HUDEP-2 (cell line): Measurements from ENCODE around the gene PMFBP1.

Experiments used
- DNase-seq, 76 experiments: peaks; one replicate each; lab custom pipeline; 2025; ENCODE audit not compliant: unreplicated experiment in 76 of 76; lab: John Stamatoyannopoulos, UW

PMFBP1 gene

DNA sequence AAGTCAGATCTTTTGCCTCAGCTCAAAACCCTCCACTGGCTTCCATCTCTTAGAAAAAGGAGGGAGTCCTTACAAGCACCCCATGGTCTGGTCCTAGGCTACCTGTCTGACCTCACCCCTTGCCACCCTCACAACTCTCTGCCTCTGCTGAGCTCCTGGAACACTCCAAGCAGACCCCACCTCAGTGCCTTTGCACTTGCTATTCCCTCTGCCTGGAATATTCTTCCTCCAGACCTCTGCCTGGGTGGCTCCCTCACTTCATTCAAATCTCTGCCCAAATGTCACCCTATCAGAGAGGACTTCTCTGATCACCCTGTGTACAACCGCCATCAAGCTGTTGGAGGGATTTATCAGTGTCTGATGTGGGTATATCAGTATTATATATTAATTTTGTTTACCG, 37.4 kb downstream of the PMFBP1 start:
- DNase-seq, result no peak

DNA sequence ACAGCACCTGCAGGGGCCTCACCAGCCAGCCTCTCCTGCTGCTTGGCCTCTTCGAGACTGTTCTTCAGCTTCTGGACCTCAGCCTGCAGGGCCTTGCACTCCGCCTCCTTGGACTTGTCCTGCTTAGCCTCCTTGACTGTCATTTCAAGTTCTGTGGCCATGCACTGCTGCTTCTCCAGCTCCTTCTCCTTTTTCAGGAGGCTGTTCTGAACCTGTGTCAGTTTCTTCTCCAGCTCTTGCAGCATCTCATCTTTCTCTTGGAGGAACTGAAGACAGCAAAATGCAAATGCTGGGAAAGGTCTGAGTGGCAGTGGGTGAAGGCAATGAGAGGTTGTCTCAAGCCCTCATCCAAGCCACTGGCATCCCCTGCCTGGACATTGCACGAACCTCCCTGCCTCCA, 39.2 kb downstream of the PMFBP1 start:
- no peak for DNase-seq

GRCh38 chr16:72131036-72131435, 40.9 kb downstream of the PMFBP1 start:
- DNase-seq, result no peak

- no peak for DNase-seq
These were observed 41.8 kb downstream of the PMFBP1 start for GRCh38 chr16:72129976-72130656.

GRCh38 chr16:72128701-72129100, 43.3 kb downstream of the PMFBP1 start:
- DNase-seq, result no peak

DNA sequence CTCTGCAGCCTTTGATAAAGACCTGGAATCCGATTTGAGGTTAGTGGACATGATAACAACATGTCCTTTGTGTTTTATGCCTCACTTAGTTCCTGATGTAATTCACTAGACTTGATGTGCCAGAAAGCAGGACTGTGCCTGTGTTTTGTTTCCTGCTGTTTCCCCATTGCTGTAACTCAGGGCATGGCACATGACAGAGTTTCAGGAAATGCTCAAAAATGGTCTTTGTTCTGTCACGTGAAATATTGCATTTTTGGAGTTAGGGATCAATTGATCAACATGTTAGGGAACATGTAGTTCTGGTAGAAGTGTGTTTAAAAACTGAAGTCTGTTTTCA, 45.6 kb downstream of the PMFBP1 start:
- peak in 3 of 76 experiments; percentile 3 to 14 (median 4) for DNase-seq

DNA sequence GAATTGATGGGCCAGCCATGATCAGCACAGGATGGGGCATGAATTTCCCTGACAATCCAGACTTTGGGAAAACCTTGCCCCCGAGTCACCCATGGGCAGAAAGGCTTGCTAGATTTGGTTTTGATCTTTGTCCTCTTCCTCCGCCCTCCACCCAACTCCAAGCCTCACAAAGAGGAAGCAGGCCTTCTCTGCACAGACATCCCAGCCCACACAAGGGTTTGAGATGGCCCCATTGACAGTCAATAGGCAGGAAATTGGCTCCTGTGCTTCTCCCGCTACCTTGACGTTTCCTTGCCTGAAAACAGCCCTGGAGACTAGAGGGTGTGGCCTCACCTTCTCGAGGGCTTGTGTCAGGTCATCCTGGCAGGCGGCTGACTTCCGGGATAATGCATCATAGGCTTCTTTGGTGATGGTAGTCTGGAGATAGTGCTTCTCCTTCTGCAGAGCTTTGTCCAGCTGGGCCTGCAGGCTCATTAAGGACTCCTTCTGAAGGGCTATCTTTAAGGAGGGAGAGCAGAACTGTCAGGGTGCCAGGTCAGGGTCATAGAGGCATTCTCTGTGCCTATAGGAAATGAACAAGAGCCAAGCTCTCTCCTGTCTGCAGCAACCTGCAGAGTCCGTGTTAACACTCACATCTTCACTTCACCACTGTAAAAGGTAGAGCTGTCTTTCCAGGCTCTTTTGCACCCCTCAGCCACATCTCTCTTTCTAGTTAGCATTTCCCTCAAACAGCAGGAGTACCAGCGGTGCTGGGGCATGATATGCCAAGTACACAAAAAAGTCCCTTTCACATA, 46.1 kb downstream of the PMFBP1 start:
- no peak for DNase-seq

GRCh38 chr16:72124761-72125634, 47.0 kb downstream of the PMFBP1 start:
- DNase-seq, result peak in 59 of 76 experiments; percentile 4 to 64 (median 37)

- DNase-seq, result no peak
These were observed 47.8 kb downstream of the PMFBP1 start for GRCh38 chr16:72124148-72124547.

- no peak for DNase-seq
These were observed 48.5 kb downstream of the PMFBP1 start for GRCh38 chr16:72123426-72123825.

- DNase-seq, result no peak
These were observed 49.0 kb downstream of the PMFBP1 start for GRCh38 chr16:72122916-72123315.

DNA sequence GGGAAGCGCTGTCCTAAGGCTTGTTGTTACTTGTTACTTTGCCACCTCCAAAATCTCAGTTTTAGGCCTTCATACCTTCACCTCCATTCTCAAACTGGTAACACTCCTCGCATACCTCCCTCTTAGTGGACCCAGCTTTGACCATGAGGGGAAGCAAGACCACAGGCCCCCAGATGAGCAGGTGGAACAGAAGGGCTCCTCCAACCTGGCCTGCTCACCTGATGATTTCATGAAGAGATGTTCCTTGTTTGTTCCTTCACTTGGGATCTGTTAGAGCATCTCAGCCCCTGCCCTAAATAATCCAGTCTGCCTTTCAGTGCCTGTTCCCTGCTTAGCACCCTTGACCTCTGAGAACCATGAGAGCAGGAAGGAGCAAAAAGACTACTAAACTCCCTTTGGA, 49.6 kb downstream of the PMFBP1 start:
- no peak for DNase-seq

- DNase-seq, result no peak
These were observed 51.9 kb downstream of the PMFBP1 start for GRCh38 chr16:72120026-72120425.

DNA sequence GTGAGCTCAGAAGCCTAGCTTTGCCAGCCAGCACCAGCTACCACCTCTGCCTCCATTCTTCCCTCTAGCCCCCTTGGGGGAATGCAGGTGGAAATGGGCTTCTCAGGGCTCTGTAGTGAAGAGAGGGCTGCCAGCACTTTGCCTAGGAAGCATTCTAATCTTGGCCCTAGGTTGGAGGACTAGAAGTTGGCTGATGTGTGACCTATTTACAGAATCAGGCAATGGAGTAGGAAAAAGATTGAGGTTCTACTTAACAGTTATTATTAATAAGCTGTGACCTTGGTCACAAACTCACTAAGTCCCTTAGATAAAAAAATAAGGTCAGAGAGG, 58.4 kb downstream of the PMFBP1 start:
- DNase-seq, result no peak

GRCh38 chr16:72112906-72113615, 58.9 kb downstream of the PMFBP1 start:
- no peak for DNase-seq

- DNase-seq, result no peak
These were observed 59.5 kb downstream of the PMFBP1 start for GRCh38 chr16:72112452-72112792.

DNA sequence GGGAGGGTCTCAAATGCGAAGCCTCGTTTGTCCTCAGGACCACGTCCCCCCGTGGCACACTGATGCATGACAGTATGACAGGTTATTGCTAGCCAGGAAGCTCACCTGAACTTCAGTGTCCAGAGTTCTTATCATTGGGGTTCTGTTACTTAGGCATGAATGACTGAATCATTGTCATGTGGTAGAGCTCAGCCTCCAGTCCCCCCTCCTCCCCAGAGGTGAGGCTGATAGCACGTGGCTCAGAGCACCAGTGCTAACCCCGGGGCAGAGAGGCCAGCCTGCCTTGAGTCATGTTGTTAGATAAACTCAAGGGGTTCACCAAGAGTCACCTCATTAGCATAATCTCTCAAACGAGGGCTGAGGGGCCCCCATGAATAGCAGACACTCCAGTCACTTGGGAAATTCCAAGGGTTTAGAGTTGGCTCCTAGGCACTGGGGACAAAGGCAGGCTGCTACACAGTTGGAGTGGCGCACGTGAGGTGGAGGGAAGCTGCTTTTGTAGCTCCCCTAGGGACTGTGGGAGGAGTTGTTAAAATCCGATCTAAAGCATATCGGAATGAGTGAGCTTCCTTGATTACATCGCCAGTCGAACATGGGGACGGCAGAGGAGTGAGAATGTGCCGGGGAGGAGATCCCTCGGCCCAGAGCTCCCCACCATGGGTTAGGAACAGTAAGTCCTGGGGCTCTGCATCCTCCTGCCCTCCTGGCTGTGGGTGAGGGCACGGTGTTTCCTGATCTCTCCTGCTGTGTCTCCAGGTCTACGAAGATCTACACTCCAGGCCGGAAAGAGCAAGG, 60.1 kb downstream of the PMFBP1 start:
- peak in 14 of 76 experiments; percentile 4 to 31 (median 16) for DNase-seq

DNA sequence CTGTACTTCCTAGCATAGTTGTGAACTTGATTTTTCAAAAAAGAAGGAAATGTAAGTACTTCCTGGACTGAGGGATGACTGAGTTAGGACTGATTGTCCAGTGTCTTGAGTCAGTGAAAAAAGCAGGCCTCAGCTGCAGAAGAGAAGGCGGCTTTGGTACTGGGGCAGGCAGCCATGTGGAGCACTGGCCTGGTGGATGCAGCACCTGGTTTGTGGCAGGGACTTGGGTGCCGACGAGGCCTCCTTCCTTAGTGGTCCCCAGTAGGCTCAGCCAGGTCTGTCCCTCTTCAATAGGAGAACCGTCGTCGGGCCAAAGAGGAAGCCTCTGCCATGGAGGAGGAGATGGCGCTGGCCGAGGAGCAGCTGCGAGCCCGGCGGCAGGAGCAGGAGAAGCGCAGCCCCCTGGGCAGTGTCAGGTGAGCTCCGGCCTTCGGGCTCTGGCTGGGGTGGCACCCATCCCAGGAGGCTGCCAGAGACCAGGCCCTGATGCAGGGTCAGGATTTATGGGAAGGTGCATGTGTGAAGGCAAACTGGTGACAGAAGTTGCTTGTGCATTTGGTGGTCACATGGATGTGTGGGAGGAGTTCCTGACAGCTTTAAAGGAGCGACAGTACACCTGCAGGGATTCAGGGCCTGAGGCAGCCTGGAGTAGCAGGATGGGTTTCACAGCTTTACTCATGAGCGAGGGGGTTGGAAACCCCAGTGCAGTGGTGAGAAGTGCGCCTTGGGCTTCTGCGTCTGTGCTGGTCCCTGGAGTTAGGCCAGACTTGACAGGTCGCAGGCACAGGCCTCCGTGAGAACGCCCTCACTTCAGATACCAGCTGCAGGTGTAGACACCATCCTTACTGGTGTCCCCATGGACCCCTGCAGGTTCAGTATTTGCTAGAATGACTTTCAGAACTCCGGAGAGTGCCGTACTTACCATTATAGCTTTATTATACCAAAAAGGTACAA, 61.0 kb downstream of the PMFBP1 start:
- no peak for DNase-seq

DNA sequence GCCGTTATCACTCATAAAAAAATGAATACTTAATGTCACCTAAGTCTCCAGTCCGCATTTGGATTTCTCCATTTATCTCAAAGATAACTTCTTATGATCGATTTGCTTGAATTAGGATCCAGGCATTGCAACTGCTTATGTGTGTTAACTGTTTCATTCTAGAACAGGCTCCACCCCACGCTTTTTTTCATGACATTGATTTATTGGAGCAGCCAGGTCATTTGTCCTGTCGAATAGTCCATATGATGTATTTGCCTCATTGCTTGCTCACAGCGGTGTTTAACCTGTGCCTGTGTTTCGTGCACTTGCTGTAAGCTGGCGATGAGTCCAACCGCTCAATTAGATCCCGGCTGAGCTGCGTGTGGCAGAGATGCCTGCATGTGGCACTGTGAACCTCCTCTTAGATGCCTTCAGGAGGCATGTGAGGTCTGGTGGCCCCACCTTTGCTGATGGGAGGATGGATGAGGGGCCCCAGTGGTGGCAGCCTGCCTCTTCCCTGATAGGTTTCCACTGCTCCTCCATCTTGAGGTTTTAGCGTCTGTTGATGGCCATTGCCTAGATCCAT, 61.9 kb downstream of the PMFBP1 start:
- no peak for DNase-seq
